Mammary epithelial cell (primary cell): ENCODE data around the gene AKNA.

Source experiments
- EZH2 ChIP-seq: IDR thresholded peaks from 2 replicates; pipeline ENCODE4 v1.6.1; 2012; ENCODE audit warnings: low read length, inconsistent platforms, borderline replicate concordance
- TF ChIP-seq, protein P1 (sequence below), 2 donors: IDR thresholded peaks in 1 of 2; conservative IDR thresholded peaks in 1 of 2; 2 replicates each; pipeline ENCODE4 v1.5.1; 2011 to 2012; ENCODE audit warnings: inconsistent platforms in 2 of 2, low read length in 2 of 2, mild to moderate bottlenecking in 2 of 2, control low read depth in 1 of 2, low read depth in 1 of 2; ENCODE audit not compliant: insufficient read depth in 1 of 2; ENCODE audit errors: extremely low read depth in 1 of 2

DNA sequence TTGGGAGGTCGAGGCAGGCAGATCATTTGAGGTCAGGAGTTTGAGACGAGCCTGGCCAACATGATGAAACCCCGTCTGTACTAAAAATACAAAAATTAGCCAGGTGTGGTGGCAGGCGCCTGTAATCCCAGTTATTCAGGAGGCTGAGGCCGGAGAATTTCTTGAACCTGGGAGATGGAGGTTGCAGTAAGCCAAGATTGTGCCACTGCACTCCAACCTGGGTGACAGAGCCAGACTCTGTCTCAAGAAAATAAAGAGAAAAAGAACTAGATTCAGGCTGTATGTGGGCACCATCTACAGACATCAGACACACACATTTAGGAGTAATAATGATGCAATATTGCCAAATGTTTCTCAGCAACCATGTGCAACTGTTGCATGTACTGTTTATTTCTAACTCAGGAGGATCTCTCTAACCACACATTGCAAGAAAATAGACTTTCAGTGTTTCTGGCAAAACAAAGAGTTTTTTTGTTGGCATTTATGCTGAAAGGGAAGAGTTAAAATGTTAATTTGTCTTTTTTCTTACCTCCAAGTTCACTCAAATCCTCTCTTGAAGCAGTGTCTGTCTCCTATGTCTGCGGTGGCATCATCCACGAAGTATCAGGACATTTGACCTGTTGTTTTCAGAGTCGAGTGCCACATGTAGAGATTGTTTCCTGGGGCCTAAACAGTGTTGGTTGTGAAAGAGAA, 70.0 kb downstream of the AKNA start:
- TF ChIP-seq, protein P1, sequence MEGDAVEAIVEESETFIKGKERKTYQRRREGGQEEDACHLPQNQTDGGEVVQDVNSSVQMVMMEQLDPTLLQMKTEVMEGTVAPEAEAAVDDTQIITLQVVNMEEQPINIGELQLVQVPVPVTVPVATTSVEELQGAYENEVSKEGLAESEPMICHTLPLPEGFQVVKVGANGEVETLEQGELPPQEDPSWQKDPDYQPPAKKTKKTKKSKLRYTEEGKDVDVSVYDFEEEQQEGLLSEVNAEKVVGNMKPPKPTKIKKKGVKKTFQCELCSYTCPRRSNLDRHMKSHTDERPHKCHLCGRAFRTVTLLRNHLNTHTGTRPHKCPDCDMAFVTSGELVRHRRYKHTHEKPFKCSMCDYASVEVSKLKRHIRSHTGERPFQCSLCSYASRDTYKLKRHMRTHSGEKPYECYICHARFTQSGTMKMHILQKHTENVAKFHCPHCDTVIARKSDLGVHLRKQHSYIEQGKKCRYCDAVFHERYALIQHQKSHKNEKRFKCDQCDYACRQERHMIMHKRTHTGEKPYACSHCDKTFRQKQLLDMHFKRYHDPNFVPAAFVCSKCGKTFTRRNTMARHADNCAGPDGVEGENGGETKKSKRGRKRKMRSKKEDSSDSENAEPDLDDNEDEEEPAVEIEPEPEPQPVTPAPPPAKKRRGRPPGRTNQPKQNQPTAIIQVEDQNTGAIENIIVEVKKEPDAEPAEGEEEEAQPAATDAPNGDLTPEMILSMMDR (conservative IDR thresholded peaks at IDR 0.05 in 1 of 2, IDR thresholded peaks at IDR 0.05 in 1 of 2; ENCODE audit: extremely low read depth in 1 of 2, insufficient read depth in 1 of 2, low read depth in 1 of 2, low read length in 2 of 2): no peak
- TF ChIP-seq EZH2: no peak
